Measurements from ENCODE around the gene ZNF853.
"Not testable (repeated sequence)": the region's sequence is repeated elsewhere in the genome, so short reads cannot be mapped to it uniquely, and the experiment has no call there.

The ZNF853 gene

DNA sequence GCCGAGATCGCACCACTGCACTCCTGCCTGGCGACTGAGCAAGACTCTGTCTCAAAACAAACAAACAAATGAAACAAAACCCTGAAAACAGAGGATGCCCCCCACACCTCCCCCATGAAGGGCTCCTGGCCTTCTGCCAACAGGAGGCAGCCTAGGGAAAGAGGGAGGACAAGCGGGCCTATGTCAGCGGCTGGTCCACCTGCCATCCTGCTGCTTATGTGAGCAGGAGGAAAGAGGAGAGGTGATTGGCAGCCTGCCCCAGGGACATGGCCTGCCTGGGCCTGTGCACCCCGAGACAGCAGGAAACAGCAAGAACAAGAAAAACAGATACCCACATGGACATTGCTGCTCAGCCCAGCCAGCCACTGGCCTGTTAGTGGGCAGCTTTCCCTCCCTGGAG, 12.6 kb downstream of the ZNF853 start:
- H3K4me3 ChIP-seq (ENCODE audit: control insufficient read depth, low read depth, low read length): no peak overlapping the region
- TF ChIP-seq, protein P1, sequence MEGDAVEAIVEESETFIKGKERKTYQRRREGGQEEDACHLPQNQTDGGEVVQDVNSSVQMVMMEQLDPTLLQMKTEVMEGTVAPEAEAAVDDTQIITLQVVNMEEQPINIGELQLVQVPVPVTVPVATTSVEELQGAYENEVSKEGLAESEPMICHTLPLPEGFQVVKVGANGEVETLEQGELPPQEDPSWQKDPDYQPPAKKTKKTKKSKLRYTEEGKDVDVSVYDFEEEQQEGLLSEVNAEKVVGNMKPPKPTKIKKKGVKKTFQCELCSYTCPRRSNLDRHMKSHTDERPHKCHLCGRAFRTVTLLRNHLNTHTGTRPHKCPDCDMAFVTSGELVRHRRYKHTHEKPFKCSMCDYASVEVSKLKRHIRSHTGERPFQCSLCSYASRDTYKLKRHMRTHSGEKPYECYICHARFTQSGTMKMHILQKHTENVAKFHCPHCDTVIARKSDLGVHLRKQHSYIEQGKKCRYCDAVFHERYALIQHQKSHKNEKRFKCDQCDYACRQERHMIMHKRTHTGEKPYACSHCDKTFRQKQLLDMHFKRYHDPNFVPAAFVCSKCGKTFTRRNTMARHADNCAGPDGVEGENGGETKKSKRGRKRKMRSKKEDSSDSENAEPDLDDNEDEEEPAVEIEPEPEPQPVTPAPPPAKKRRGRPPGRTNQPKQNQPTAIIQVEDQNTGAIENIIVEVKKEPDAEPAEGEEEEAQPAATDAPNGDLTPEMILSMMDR (IDR thresholded peaks at IDR 0.05; ENCODE audit: control insufficient read depth, insufficient read depth, low read depth, low read length, missing control alignments): no peak
- DNase-seq (ENCODE audit: low read depth): no peak

DNA sequence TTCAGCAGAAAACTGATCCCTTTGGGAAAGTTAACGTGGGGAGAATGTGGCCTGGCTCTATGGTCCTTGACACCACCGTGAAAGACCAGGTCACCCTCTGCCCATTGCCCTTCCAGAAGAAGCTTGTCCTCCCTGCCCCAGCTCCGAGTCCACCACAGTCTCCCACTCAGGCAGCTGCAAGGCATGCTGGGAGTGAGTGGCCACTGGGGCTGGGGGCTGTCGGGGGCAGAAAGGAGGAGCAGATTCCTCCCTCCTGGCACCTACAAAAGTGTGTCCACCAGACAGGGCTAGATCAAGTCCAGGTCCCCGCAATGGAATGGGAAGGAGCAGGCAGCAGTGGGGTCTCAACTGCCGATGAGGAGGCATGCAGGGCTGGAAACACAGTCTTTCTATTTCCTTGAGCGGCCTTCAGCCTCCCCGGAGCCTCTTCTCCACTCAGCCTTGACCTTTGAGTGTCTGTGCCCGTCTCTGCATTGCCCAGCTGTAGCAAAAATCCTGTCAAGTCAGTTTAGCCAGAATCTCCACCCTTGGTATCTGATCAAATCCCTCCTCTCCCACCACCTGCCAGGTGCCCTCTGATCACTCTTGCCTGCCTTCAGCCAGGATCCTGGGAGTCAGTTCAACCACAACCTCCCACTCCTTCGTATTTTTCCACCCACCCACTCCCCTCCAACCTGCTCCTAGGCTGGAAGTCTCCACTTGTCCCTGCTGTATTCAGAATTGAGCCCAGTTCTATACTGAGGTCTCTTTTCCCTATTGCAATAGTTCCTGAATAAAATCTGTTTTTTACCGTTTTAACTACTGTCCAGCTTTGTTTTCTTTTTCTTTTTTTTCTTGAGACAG, 14.8 kb downstream of the ZNF853 start:
- no peak overlapping the region for H3K4me3 ChIP-seq (ENCODE audit: control insufficient read depth, low read depth, low read length)
- TF ChIP-seq, protein P1 (IDR thresholded peaks at IDR 0.05; ENCODE audit: control insufficient read depth, insufficient read depth, low read depth, low read length, missing control alignments): no peak

DNA sequence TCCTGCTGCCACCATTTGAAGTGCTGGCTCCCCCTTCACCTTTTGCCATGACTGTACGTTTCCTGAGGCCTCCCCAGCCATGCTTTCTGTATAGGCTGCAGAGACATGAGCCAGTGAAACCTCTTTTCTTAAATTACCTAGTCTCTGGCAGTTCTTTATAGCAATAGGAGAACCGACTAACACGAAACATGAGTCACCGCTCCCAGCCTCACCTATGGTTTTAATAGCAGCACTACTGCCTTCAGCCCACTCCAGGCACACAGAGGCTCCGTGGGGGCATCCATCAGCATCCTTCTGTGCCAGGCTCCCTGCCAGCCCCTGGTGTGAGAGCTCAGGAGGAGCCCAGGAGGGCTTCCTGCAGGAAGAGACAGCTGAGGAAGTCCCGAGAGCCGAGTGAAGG, 16.2 kb downstream of the ZNF853 start:
- no peak overlapping the region for H3K4me3 ChIP-seq (ENCODE audit: control insufficient read depth, low read depth, low read length)
- TF ChIP-seq, protein P1 (IDR thresholded peaks at IDR 0.05; ENCODE audit: control insufficient read depth, insufficient read depth, low read depth, low read length, missing control alignments): no peak
- DNase-seq (ENCODE audit: low read depth): no peak

More for the DNA sequence above, 14.8 kb downstream of the ZNF853 start:
- DNase-seq (ENCODE audit: low read depth): no peak

DNA sequence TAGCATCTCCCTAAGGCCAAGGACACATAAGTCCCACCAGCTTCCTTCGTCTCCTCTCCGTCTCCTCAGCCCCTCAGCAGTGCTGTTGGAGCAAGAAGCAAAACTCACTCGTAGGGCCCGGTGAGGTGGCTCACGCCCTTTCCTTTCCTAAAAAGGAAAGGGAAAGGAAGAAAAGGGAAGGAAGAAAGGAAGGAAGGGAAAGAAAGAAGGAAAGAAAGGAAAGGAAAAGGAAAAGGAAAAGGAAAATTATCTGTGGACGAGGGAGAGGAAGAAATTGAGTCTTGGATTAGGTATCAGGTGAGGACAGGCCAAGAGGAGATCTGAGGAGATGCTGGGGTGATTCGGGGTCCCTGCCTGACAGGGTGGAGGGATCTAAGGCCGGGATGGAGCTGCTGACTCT, 18.6 kb downstream of the ZNF853 start:
- no peak overlapping the region for H3K4me3 ChIP-seq (ENCODE audit: control insufficient read depth, low read depth, low read length)
- no peak for DNase-seq (ENCODE audit: low read depth)
- TF ChIP-seq, protein P1 (IDR thresholded peaks at IDR 0.05; ENCODE audit: control insufficient read depth, insufficient read depth, low read depth, low read length, missing control alignments): no peak

DNA sequence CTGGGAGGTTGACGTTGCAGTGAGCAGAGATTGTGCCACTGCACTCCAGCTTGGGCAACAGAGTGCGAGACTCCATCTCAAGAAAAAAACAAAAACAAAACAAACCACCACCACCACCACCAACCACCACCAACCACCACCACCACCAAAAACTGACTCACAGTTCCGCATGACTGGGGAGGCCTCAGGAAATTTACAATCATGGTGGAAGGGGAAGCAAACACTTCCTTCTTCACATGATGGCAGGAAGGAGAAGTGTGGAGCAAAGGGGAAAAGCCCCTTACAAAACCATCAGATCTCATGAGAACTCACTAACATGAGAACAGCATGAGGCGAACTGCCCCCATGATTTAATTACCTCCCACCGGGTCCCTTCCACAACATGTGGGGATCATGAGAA, 19.6 kb downstream of the ZNF853 start:
- H3K4me3 ChIP-seq (ENCODE audit: control insufficient read depth, low read depth, low read length); DNase-seq (ENCODE audit: low read depth): not testable (repeated sequence)

DNA sequence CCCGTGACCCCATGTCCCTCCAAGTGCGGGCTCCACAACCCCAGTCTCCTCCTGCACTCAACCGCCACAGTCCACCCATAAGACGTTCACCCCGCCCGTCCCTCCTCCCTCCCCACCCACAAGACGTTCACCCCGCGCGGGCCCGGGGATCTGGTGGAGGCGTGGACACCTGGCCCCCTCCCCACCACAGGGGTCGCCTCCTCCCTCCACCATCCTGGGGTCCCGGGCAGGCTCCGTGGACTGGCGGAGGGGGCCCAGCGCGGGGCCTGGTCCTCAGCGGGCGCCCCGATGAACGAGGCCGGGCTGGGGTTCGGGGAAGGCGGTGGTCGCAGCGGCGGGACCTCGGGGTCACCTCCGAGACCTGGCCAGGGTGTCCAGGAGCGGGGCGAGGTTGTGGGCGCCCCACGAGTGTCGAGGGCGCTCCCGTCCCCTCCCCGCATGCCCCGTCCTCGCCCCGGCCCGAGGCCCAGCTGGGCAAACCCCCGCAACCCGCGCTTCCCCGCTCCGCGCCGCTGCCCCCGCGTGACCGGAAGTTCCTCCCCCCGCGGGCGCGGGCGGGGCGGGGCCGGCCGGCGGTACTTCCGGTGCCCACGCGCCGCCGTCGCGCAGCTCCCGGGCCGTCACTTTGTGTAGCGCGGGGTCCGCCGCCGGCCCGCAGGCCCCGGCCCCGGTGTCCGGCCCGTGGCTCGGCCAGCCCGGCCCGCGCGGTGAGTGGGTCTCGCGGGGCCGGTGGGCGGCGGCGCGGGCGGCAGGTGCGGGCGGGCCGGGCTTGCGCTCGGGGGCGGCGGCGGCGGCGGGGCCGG, 21.5 kb downstream of the ZNF853 start, which contains the start of gene ZNF316:
ZNF316 (plus strand) TSS at position 578 of the 803 bp plus-strand sequence. CDS start 5,092 bp downstream, outside the sequence.
- TF ChIP-seq, protein P1 (IDR thresholded peaks at IDR 0.05; ENCODE audit: control insufficient read depth, insufficient read depth, low read depth, low read length, missing control alignments): no peak
- no peak for DNase-seq (ENCODE audit: low read depth)
- peak within 1 kb of the TSS; percentile 60 for H3K4me3 ChIP-seq (ENCODE audit: control insufficient read depth, low read depth, low read length)
